NCI-H82 treated with DMSO at 0.1 percent for 48 hours (cell line): ENCODE measurements around the gene REEP3.
"Not testable (repeated sequence)": the region's sequence is repeated elsewhere in the genome, so short reads cannot be mapped to it uniquely, and the experiment has no call there.

Source experiments
- DNase-seq: peaks from one replicate; lab custom pipeline; 2025; ENCODE audit not compliant: unreplicated experiment; lab: John Stamatoyannopoulos, UW

REEP3 gene

GRCh38 chr10:63661347-63661746 is 140.1 kb downstream of the REEP3 start:
- no peak for DNase-seq

GRCh38 chr10:63664341-63664885 is 143.2 kb downstream of the REEP3 start:
- no peak for DNase-seq

- DNase-seq, result not testable (repeated sequence)
Observed at GRCh38 chr10:63665006-63665580, 143.9 kb downstream of the REEP3 start.

- no peak for DNase-seq
Observed at GRCh38 chr10:63665670-63666134, 144.5 kb downstream of the REEP3 start.

- DNase-seq, result no peak
Observed at GRCh38 chr10:63666836-63667383, 145.7 kb downstream of the REEP3 start.

GRCh38 chr10:63667596-63668480 is 146.6 kb downstream of the REEP3 start:
- DNase-seq, result no peak

GRCh38 chr10:63670291-63670898 is 149.2 kb downstream of the REEP3 start:
- DNase-seq, result peak; percentile 64

- DNase-seq, result no peak
Observed at GRCh38 chr10:63671317-63671937, 150.2 kb downstream of the REEP3 start.

- DNase-seq, result no peak
Observed at GRCh38 chr10:63672491-63672890, 151.3 kb downstream of the REEP3 start.

- no peak for DNase-seq
Observed at GRCh38 chr10:63673246-63673645, 152.0 kb downstream of the REEP3 start.

GRCh38 chr10:63673846-63674245 is 152.6 kb downstream of the REEP3 start:
- DNase-seq, result no peak
